IMR-90 (cell line): ENCODE results near the gene CORO7.

Experiments used
- BHLHE40 ChIP-seq: fragments of 150-350 bp; IDR thresholded peaks from 2 replicates; pipeline ENCODE4 v1.6.1; 2016; ENCODE audit warnings: mild to moderate bottlenecking, low read depth, low read length
- CEBPB ChIP-seq: IDR thresholded peaks from 2 replicates; pipeline ENCODE4 v1.6.1; 2012; ENCODE audit warnings: low read depth, low read length, improper control_type of control experiment
- CTCF ChIP-seq: conservative IDR thresholded peaks from 2 replicates; pipeline ENCODE4 v1.5.1; 2012; ENCODE audit warnings: mild to moderate bottlenecking, low read depth, low read length, improper control_type of control experiment
- ELK1 ChIP-seq: fragments of 150-350 bp; IDR thresholded peaks from 2 replicates; pipeline ENCODE4 v1.6.1; 2016; ENCODE audit warnings: low read depth, mild to moderate bottlenecking, low read length, moderate library complexity, borderline replicate concordance
- FOS ChIP-seq: fragments of 150-350 bp; IDR thresholded peaks from 2 replicates; pipeline ENCODE4 v1.6.1; 2016; ENCODE audit warnings: low read depth, low read length
- MAFK ChIP-seq: IDR thresholded peaks from 2 replicates; pipeline ENCODE4 v1.6.1; 2012; ENCODE audit warnings: low read depth, low read length, improper control_type of control experiment
- MXI1 ChIP-seq: IDR thresholded peaks from 2 replicates; pipeline ENCODE4 v1.6.1; 2012; ENCODE audit warnings: low read depth, mild to moderate bottlenecking, low read length, moderate library complexity, borderline replicate concordance
- NFE2L2 ChIP-seq: fragments of 150-350 bp; IDR thresholded peaks from 2 replicates; pipeline ENCODE4 v1.6.1; 2016; ENCODE audit warnings: low read depth, mild to moderate bottlenecking, low read length
- POLR2A ChIP-seq: IDR thresholded peaks from 2 replicates; pipeline ENCODE4 v1.6.1; 2012; ENCODE audit warnings: mild to moderate bottlenecking, low read depth, low read length
- RAD21 ChIP-seq: IDR thresholded peaks from 2 replicates; pipeline ENCODE4 v1.6.1; 2012; ENCODE audit warnings: low read length, improper control_type of control experiment
- RCOR1 ChIP-seq: IDR thresholded peaks from 2 replicates; pipeline ENCODE4 v1.6.1; 2012; ENCODE audit warnings: mild to moderate bottlenecking, low read length, improper control_type of control experiment; ENCODE audit not compliant: insufficient replicate concordance
- RFX5 ChIP-seq: IDR thresholded peaks from 2 replicates; pipeline ENCODE4 v1.8.0; 2012; ENCODE audit warnings: low read depth, mild to moderate bottlenecking, low read length, moderate library complexity
- SMC3 ChIP-seq: fragments of 150-350 bp; IDR thresholded peaks from 2 replicates; pipeline ENCODE4 v1.6.1; 2016; ENCODE audit warnings: low read depth, mild to moderate bottlenecking, antibody characterized with exemption, low read length, moderate library complexity

- no peak for TF ChIP-seq CTCF
- TF ChIP-seq BHLHE40, result no peak
- TF ChIP-seq RCOR1, result no peak
- TF ChIP-seq CEBPB, result no peak
- no peak for TF ChIP-seq MXI1
- TF ChIP-seq NFE2L2, result no peak
- no peak for TF ChIP-seq POLR2A
- TF ChIP-seq MAFK, result no peak
- no peak for TF ChIP-seq SMC3
- TF ChIP-seq RAD21, result no peak
- TF ChIP-seq ELK1, result no peak
- no peak for TF ChIP-seq FOS
- TF ChIP-seq RFX5, result no peak
Measured at GRCh38 chr16:4359914-4360313, 56.5 kb downstream of the CORO7 start.
